ENCODE data around the gene GHDC. TPM values are rescaled to one million over a fixed set of nuclear protein-coding genes. Genes with fewer than 3 reads are reported as not detected.

GHDC gene
- total RNA-seq, 2 donors from 2014 or later, result 45.3 to 106 TPM

DNA sequence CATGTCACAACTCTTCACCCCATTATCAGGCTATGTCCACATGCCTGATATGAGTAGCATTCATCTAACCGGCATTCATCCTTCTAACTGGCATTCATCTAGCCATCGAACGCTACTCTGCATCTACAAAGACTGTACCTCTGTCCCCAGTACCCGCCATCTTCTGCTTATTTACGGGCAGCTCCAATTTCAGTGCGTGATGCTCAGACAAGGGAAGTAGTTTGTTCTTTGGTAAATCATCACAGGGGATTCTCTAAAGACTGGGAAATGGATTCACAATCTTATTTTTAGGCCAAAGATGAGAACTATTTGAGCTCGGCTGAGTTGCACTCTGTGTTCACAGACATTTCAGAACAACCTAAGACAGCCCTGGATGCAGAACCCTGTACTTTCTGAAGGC is 42.5 kb upstream of the GHDC start:
- H3K27ac ChIP-seq, result no peak overlapping the region
- 77% methylated on average over 7 of the region's 7 CpGs for WGBS
- intact Hi-C loops (cut with DNase I), result no loop called here
- TF ChIP-seq POLR2A (IDR thresholded peaks at IDR 0.05) (no peak), POLR2AphosphoS5 (IDR thresholded peaks at IDR 0.05) (no peak)
- TF ChIP-seq, protein P1, sequence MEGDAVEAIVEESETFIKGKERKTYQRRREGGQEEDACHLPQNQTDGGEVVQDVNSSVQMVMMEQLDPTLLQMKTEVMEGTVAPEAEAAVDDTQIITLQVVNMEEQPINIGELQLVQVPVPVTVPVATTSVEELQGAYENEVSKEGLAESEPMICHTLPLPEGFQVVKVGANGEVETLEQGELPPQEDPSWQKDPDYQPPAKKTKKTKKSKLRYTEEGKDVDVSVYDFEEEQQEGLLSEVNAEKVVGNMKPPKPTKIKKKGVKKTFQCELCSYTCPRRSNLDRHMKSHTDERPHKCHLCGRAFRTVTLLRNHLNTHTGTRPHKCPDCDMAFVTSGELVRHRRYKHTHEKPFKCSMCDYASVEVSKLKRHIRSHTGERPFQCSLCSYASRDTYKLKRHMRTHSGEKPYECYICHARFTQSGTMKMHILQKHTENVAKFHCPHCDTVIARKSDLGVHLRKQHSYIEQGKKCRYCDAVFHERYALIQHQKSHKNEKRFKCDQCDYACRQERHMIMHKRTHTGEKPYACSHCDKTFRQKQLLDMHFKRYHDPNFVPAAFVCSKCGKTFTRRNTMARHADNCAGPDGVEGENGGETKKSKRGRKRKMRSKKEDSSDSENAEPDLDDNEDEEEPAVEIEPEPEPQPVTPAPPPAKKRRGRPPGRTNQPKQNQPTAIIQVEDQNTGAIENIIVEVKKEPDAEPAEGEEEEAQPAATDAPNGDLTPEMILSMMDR (IDR thresholded peaks at IDR 0.05), result no peak
- no peaks in the 10 kb centered on the region for H3K36me3 ChIP-seq
- no peak overlapping the region for H3K4me3 ChIP-seq
- no peaks in the 10 kb centered on the region for H3K4me1 ChIP-seq (replicated peaks)
- H3K27me3 ChIP-seq (replicated peaks; ENCODE audit: insufficient read depth), result no peaks in the 10 kb centered on the region
- DNase-seq (ENCODE audit: low spot score), result no peak
- H3K9me3 ChIP-seq, result no peaks in the 10 kb centered on the region

GRCh38 chr17:42233994-42234393 is 39.7 kb upstream of the GHDC start:
- intact Hi-C loops (cut with DNase I), result no loop called here
- TF ChIP-seq POLR2A (IDR thresholded peaks at IDR 0.05), result no peak
- TF ChIP-seq, protein P1 (IDR thresholded peaks at IDR 0.05), result no peak
- no peak for TF ChIP-seq POLR2AphosphoS5 (IDR thresholded peaks at IDR 0.05)

DNA sequence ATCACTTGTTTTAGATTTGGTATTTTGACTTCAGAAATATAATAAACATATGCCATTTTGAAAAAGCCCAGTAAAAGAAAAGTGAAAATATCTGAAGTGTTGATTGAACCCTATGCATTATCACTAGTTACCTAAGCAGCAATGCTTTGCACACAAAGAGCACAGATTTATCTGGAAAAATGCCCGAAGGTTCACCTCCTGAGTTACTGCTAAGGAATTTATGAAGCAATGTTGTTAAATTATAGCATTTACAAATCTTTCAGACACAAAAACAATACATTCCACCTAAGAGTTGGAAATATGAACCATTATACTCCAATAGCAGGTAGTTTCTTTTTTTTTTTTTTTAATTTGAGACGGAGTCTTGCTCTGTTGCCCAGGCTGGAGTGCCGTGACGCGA is 38.9 kb upstream of the GHDC start:
- intact Hi-C loops (cut with DNase I), result no loop called here
- H3K27me3 ChIP-seq (replicated peaks; ENCODE audit: insufficient read depth), result no peaks in the 10 kb centered on the region
- H3K27ac ChIP-seq, result no peak overlapping the region
- DNase-seq (ENCODE audit: low spot score), result no peak
- no peak overlapping the region for H3K4me3 ChIP-seq
- TF ChIP-seq, protein P1 (IDR thresholded peaks at IDR 0.05), result no peak
- TF ChIP-seq POLR2A (IDR thresholded peaks at IDR 0.05) (no peak), POLR2AphosphoS5 (IDR thresholded peaks at IDR 0.05) (no peak)
- H3K4me1 ChIP-seq (replicated peaks), result no peaks in the 10 kb centered on the region
- WGBS, result 92% methylated on average over 5 of the region's 5 CpGs
- H3K36me3 ChIP-seq, result no peaks in the 10 kb centered on the region
- H3K9me3 ChIP-seq, result no peaks in the 10 kb centered on the region

More at GRCh38 chr17:42233994-42234393, 39.7 kb upstream of the GHDC start:
- no peak overlapping the region for H3K27ac ChIP-seq
- no peaks in the 10 kb centered on the region for H3K27me3 ChIP-seq (replicated peaks; ENCODE audit: insufficient read depth)
- no peaks in the 10 kb centered on the region for H3K9me3 ChIP-seq
- WGBS, result 42% methylated on average over 2 of the region's 2 CpGs
- no peak for DNase-seq (ENCODE audit: low spot score)
- no peaks in the 10 kb centered on the region for H3K36me3 ChIP-seq
- no peak overlapping the region for H3K4me3 ChIP-seq
- no peaks in the 10 kb centered on the region for H3K4me1 ChIP-seq (replicated peaks)

DNA sequence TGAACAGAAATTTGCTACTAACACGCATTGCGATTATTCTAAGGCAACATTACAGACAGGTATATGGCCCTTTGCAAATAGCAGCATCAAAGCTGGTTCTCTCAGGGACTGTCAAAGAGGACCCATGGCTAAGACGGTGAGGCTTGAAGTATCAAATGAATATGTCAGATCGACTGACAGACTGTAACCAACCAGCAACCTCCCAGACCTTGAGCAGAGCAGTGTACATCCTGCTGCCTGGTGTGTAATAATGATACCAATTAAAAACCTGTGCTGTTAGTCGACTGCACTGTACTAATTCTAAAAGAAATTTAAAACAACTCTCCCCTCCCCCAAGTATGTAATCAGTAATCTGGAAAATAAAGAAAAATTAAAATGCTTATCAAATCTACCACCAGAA is 35.9 kb upstream of the GHDC start:
- Histone ChIP-seq H3K36me3 (no peaks in the 10 kb centered on the region), H3K27me3 (replicated peaks; ENCODE audit: insufficient read depth) (no peaks in the 10 kb centered on the region), H3K27ac (no peak overlapping the region), H3K4me3 (no peak overlapping the region), H3K9me3 (no peaks in the 10 kb centered on the region), H3K4me1 (replicated peaks) (no peaks in the 10 kb centered on the region)
- TF ChIP-seq POLR2A (IDR thresholded peaks at IDR 0.05), result no peak
- TF ChIP-seq POLR2AphosphoS5 (IDR thresholded peaks at IDR 0.05), result no peak
- TF ChIP-seq, protein P1 (IDR thresholded peaks at IDR 0.05), result no peak
- no peak for DNase-seq (ENCODE audit: low spot score)
- WGBS, result 87% methylated on average over 5 of the region's 5 CpGs
- intact Hi-C loops (cut with DNase I), result no loop called here

DNA sequence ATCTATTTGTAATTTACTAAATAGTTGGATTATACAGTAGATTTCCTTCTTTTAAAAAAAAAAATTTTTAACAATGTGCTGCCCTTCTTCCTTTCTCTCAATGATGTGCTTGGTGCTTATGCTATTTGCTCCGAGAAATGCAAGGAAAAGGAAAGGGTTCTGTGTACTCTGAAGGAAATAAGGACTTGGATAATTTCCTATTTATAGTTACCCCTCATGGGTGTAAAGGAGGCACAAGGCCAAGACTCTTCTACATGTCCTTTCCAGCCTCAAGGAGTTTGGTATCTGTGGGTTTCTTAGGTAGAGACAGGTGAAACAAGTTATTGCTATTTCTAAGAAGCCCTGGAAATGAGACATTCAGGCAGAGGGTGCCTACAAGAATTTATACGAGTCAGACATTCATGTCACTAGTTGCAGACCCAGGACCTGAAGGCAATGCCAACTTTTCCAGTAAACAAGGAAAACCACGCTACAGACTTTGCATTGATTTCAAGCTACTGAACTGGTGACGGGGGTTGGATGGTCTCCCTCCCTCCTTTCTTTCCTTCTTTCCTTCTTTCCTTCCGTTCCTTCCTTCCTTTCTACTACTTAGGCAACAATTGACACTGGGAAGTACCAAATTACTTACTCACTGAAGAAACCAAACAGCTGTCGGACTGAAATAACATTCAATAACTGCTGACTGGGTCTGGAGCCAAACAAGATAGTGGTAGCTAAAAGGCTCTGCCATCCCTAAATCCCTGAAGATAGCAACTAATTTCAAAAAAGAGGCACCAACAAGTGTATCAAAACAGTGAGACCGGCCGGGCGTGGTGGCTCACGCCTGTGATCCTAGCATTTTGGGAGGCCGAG is 33.8 kb upstream of the GHDC start:
- no peak overlapping the region for H3K27ac ChIP-seq
- intact Hi-C loops (cut with DNase I), result no loop called here
- 69% methylated on average over 11 of the region's 11 CpGs for WGBS

More for the DNA sequence above, 33.8 kb upstream of the GHDC start:
- no peaks in the 10 kb centered on the region for H3K9me3 ChIP-seq
- H3K4me3 ChIP-seq, result no peak overlapping the region
- no peaks in the 10 kb centered on the region for H3K27me3 ChIP-seq (replicated peaks; ENCODE audit: insufficient read depth)
- H3K36me3 ChIP-seq, result peaks cover 0 to 7% of the 10 kb centered on the region in 2 donors
- no peak for DNase-seq (ENCODE audit: low spot score)
- TF ChIP-seq, protein P1 (IDR thresholded peaks at IDR 0.05), result no peak
- TF ChIP-seq POLR2AphosphoS5 (IDR thresholded peaks at IDR 0.05) (no peak), POLR2A (IDR thresholded peaks at IDR 0.05) (no peak)
- H3K4me1 ChIP-seq (replicated peaks), result no peaks in the 10 kb centered on the region
